Nephron (organoid): Measurements from ENCODE around the gene MAP7D3.
A peak's percentile ranks its signal among the peaks of the same experiment; 100 is the strongest.

Source experiments
- H3K27ac Mint-ChIP-seq, 3 experiments: 2 replicates each; pipeline ENCODE4 v1.8.0; 2020; ENCODE audit warnings: mixed read lengths in 3 of 3, mild to moderate bottlenecking in 2 of 3, moderate library complexity in 1 of 3
- H3K27me3 Mint-ChIP-seq: 2 replicates; pipeline ENCODE4 v1.8.0; 2021; ENCODE audit warnings: low read depth, mild to moderate bottlenecking, moderate library complexity, mixed read lengths
- H3K36me3 Mint-ChIP-seq: 2 replicates; pipeline ENCODE4 v1.8.0; 2020; ENCODE audit warnings: low read depth, mixed read lengths
- H3K4me1 Mint-ChIP-seq: 2 replicates; pipeline ENCODE4 v1.8.0; 2020; ENCODE audit warnings: mixed read lengths
- H3K4me3 Mint-ChIP-seq, 3 experiments: 2 replicates each; pipeline ENCODE4 v1.8.0; 2020; ENCODE audit warnings: mild to moderate bottlenecking in 3 of 3, mixed read lengths in 3 of 3, moderate library complexity in 2 of 3
- H3K9me3 Mint-ChIP-seq: 2 replicates; pipeline ENCODE4 v1.8.0; 2020; ENCODE audit warnings: mixed read lengths
- TF ChIP-seq, protein P1 (sequence below), 3 experiments: fragments of 200-600 bp; sonication (generic); IDR thresholded peaks; one replicate each; pipeline ENCODE4 v1.5.0; 2021; ENCODE audit warnings: antibody characterized with exemption in 3 of 3; ENCODE audit not compliant: unreplicated experiment in 3 of 3

The MAP7D3 gene

GRCh38 chrX:136203438-136203837 is 47.8 kb downstream of the MAP7D3 start:
- H3K9me3 Mint-ChIP-seq, result no peaks in the 10 kb centered on the region
- no peaks in the 10 kb centered on the region for H3K27me3 Mint-ChIP-seq
- no peak overlapping the region for H3K27ac Mint-ChIP-seq
- no peak overlapping the region for H3K4me3 Mint-ChIP-seq
- H3K36me3 Mint-ChIP-seq, result peaks cover 4% of the 10 kb centered on the region
- H3K4me1 Mint-ChIP-seq, result peaks cover 29% of the 10 kb centered on the region
- TF ChIP-seq, protein P1, sequence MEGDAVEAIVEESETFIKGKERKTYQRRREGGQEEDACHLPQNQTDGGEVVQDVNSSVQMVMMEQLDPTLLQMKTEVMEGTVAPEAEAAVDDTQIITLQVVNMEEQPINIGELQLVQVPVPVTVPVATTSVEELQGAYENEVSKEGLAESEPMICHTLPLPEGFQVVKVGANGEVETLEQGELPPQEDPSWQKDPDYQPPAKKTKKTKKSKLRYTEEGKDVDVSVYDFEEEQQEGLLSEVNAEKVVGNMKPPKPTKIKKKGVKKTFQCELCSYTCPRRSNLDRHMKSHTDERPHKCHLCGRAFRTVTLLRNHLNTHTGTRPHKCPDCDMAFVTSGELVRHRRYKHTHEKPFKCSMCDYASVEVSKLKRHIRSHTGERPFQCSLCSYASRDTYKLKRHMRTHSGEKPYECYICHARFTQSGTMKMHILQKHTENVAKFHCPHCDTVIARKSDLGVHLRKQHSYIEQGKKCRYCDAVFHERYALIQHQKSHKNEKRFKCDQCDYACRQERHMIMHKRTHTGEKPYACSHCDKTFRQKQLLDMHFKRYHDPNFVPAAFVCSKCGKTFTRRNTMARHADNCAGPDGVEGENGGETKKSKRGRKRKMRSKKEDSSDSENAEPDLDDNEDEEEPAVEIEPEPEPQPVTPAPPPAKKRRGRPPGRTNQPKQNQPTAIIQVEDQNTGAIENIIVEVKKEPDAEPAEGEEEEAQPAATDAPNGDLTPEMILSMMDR (IDR thresholded peaks at IDR 0.05; ENCODE audit: unreplicated experiment in 3 of 3), result no peak

- TF ChIP-seq, protein P1 (IDR thresholded peaks at IDR 0.05; ENCODE audit: unreplicated experiment in 3 of 3), result no peak
- Mint-ChIP-seq H3K27me3 (no peaks in the 10 kb centered on the region), H3K9me3 (no peaks in the 10 kb centered on the region), H3K36me3 (peaks cover 4% of the 10 kb centered on the region), H3K4me3 (no peak overlapping the region), H3K27ac (peak overlapping the region in 1 of 3 experiments; percentile 4), H3K4me1 (peaks cover 29% of the 10 kb centered on the region)
Measured at GRCh38 chrX:136202889-136203288, 48.3 kb downstream of the MAP7D3 start.

- H3K27ac Mint-ChIP-seq, result no peak overlapping the region
- no peaks in the 10 kb centered on the region for H3K27me3 Mint-ChIP-seq
- no peak overlapping the region for H3K4me3 Mint-ChIP-seq
- no peaks in the 10 kb centered on the region for H3K9me3 Mint-ChIP-seq
- H3K4me1 Mint-ChIP-seq, result peaks cover 34% of the 10 kb centered on the region
- H3K36me3 Mint-ChIP-seq, result no peaks in the 10 kb centered on the region
- TF ChIP-seq, protein P1 (IDR thresholded peaks at IDR 0.05; ENCODE audit: unreplicated experiment in 3 of 3), result no peak
Measured at GRCh38 chrX:136201601-136202000, 49.6 kb downstream of the MAP7D3 start.

- H3K27me3 Mint-ChIP-seq, result no peaks in the 10 kb centered on the region
- no peaks in the 10 kb centered on the region for H3K36me3 Mint-ChIP-seq
- no peaks in the 10 kb centered on the region for H3K9me3 Mint-ChIP-seq
- TF ChIP-seq, protein P1 (IDR thresholded peaks at IDR 0.05; ENCODE audit: unreplicated experiment in 3 of 3), result no peak
- peaks cover 44% of the 10 kb centered on the region for H3K4me1 Mint-ChIP-seq
- H3K27ac Mint-ChIP-seq, result peak overlapping the region in 1 of 3 experiments; percentile 68
- H3K4me3 Mint-ChIP-seq, result peak overlapping the region in 1 of 3 experiments; percentile 39
Measured at GRCh38 chrX:136200466-136200865, 50.7 kb downstream of the MAP7D3 start.

DNA sequence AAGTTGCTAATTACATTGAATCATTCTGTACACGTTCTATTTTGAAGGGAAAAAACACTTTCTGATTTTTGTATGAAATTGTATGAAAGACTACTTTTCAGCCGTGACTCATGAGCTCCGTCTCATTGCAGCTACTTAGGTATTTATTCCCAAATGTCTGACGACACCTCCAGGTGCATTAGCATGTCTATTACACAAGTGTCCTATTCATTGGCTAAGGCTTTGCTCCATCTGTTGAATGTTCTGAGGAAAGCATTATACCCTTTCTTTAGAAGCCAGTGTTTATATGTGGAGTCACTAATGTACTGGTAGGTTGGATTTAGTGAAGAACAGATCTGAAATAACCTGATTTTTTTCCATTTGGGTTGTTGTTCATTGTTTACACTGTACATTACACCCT is 51.8 kb downstream of the MAP7D3 start:
- no peaks in the 10 kb centered on the region for H3K27me3 Mint-ChIP-seq
- H3K9me3 Mint-ChIP-seq, result no peaks in the 10 kb centered on the region
- H3K4me1 Mint-ChIP-seq, result peaks cover 42% of the 10 kb centered on the region
- peak overlapping the region in 1 of 3 experiments; percentile 22 for H3K4me3 Mint-ChIP-seq
- H3K36me3 Mint-ChIP-seq, result no peaks in the 10 kb centered on the region
- H3K27ac Mint-ChIP-seq, result no peak overlapping the region
- TF ChIP-seq, protein P1 (IDR thresholded peaks at IDR 0.05; ENCODE audit: unreplicated experiment in 3 of 3), result no peak

DNA sequence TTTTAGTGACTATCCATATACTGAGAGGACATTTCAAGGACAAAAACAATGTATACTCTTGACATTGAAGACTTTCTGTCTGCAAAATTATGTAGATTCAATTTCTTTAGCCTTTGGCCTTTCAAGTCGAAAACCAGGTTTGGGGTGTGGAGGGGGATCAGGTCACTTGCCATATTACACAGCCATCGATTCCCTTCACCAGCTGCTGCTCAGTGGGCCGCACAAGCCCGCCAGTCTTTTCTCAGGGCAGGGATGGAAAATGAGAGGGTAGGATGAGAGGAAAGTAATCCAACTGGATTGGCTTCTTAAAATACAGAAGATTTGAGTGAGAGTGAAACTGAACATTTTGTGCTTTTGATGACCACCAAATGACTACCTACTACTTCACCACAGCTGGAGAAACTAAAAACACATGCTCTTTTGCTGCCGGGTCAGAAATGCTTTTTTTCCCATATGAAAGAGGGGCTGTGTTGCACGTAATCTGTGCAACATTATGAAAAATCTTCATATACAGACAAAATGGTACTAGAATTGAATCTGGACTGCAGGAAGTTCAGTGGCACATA is 52.4 kb downstream of the MAP7D3 start:
- peaks cover 46% of the 10 kb centered on the region for H3K4me1 Mint-ChIP-seq
- H3K27ac Mint-ChIP-seq, result no peak overlapping the region
- peak overlapping the region in 2 of 3 experiments; percentile 21 to 69 for H3K4me3 Mint-ChIP-seq
- H3K9me3 Mint-ChIP-seq, result peaks cover 4% of the 10 kb centered on the region
- TF ChIP-seq, protein P1 (IDR thresholded peaks at IDR 0.05; ENCODE audit: unreplicated experiment in 3 of 3), result no peak
- H3K27me3 Mint-ChIP-seq, result no peaks in the 10 kb centered on the region
- no peaks in the 10 kb centered on the region for H3K36me3 Mint-ChIP-seq
